ENCODE data around the gene SYNE4.
A peak's percentile ranks its signal among the peaks of the same experiment; 100 is the strongest.

Gene SYNE4

DNA sequence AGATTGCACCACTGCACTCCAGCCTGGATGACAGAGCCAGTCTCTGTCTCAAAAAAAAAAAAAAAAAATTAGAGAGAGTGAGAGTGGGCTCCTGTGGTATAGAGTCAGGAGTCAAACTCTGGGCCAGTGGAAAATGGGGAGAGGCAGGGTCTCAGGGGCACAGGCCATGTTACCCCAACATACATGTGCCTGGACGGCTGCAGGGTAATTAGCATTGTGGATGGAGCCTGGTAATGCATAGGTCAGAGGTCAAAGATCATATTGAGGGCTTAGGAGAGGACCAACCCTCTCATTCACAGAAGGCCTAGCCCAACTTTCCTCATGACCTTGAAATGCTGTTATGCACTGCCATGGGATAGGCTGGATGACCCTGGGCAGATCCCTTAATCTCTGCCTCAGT, 16.9 kb upstream of the SYNE4 start:
- Histone ChIP-seq H3K27ac (ENCODE audit: poor library complexity, severe bottlenecking) (no peak overlapping the region), H3K36me3 (ENCODE audit: low read depth) (peaks cover 22% of the 10 kb centered on the region)
- DNase-seq (ENCODE audit: low spot score) = no peak

GRCh38 chr19:36023432-36023831, 14.8 kb upstream of the SYNE4 start:
- no peak for ATAC-seq (ENCODE audit: low read depth)

More for the DNA sequence above, 16.9 kb upstream of the SYNE4 start:
- Histone ChIP-seq H3K4me3 (ENCODE audit: severe bottlenecking) (no peak overlapping the region), H3K9me3 (ENCODE audit: severe bottlenecking) (no peaks in the 10 kb centered on the region), H3K27me3 (ENCODE audit: insufficient read depth, poor library complexity, severe bottlenecking) (no peaks in the 10 kb centered on the region), H3K4me1 (ENCODE audit: insufficient read depth, poor library complexity, severe bottlenecking) (no peaks in the 10 kb centered on the region)
- no peak for TF ChIP-seq CTCF (IDR thresholded peaks at IDR 0.05; ENCODE audit: poor library complexity, severe bottlenecking)
- ATAC-seq (ENCODE audit: low read depth) = no peak

DNA sequence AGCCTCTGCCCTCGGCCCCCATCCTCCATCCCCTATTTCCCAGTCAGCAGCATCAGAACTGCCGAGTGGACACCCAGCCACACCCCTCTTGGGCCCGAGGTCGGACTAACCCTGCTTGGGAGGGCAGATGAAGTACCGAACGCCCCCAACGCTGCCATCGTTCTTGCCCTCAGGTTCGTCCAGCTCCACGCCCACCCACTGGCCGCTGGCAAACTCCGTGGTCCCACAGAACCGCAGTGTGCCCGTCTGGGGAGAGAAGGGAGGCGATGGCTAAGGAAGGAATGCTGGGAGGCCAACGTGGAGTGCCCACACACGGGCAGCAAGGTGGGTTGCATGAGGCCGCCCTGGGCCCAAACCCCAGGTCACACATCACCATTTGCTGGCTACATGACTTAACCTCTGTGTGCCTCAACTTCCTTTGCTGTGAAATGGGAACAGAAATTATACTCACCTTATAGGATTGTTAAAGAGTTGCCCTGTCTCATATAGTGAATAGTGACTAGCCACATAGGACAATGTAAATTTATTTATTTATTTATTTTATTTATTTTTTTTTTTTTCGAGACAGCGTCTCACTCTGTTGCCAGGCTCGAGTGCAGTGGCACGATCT, 10.6 kb upstream of the SYNE4 start:
- no peaks in the 10 kb centered on the region for H3K27me3 ChIP-seq (ENCODE audit: insufficient read depth, poor library complexity, severe bottlenecking)
- H3K4me1 ChIP-seq (ENCODE audit: insufficient read depth, poor library complexity, severe bottlenecking) = no peaks in the 10 kb centered on the region
- TF ChIP-seq CTCF (IDR thresholded peaks at IDR 0.05; ENCODE audit: poor library complexity, severe bottlenecking) = no peak
- ATAC-seq (ENCODE audit: low read depth) = no peak
- H3K4me3 ChIP-seq (ENCODE audit: severe bottlenecking) = no peak overlapping the region
- no peaks in the 10 kb centered on the region for H3K9me3 ChIP-seq (ENCODE audit: severe bottlenecking)
- no peak for DNase-seq (ENCODE audit: low spot score)
- H3K36me3 ChIP-seq (ENCODE audit: low read depth) = peaks cover 33% of the 10 kb centered on the region
- no peak overlapping the region for H3K27ac ChIP-seq (ENCODE audit: poor library complexity, severe bottlenecking)

More at GRCh38 chr19:36023432-36023831, 14.8 kb upstream of the SYNE4 start:
- DNase-seq (ENCODE audit: low spot score) = no peak
- Histone ChIP-seq H3K27me3 (ENCODE audit: insufficient read depth, poor library complexity, severe bottlenecking) (no peaks in the 10 kb centered on the region), H3K9me3 (ENCODE audit: severe bottlenecking) (no peaks in the 10 kb centered on the region), H3K4me1 (ENCODE audit: insufficient read depth, poor library complexity, severe bottlenecking) (no peaks in the 10 kb centered on the region), H3K27ac (ENCODE audit: poor library complexity, severe bottlenecking) (no peak overlapping the region), H3K36me3 (ENCODE audit: low read depth) (peaks cover 33% of the 10 kb centered on the region), H3K4me3 (ENCODE audit: severe bottlenecking) (no peak overlapping the region)
- no peak for TF ChIP-seq CTCF (IDR thresholded peaks at IDR 0.05; ENCODE audit: poor library complexity, severe bottlenecking)

DNA sequence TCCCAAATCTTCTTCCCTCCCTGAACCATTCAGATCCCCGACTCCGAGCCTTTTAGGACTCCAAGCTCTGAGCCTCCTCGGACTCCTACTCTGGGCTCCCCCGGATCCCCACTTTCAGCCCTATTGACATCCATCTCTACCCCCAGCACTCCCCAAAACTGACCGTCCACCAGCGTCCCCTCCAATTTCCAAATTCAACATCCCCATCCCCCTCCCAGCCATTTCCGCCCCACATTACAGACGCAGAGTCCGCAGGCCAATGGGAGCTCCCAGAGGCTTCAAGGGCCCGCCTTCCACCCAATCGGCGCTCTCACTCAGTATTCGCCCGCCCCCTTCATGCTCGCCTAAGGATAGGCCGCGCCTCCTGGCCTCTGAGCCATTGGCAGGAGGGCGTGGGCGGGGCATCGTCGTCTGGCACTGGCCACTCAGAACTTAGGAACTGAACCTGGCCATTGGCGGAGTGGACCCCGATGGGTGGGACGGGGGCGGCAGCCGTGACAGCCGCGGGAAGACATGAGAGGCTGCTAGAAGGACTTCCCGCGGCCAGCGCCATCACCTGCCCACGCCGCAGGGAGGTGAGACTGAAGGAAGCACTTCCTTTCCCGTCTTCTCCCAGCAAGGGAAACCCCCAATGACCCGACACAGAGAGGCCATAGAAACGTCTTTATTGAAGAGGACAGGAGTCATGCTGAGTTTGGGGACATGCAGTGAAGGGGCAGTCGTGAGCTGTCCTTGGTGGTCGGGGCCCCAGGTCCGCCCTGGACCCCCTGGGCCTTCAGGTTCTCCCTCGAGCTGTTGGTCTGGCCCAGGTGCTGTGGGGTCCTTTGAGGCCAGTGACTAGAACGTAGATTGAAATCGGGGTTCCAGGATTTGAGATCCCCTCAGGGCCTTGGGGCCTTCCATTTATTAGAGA, 5.7 kb upstream of the SYNE4 start, which contains the start of gene ALKBH6:
Gene ALKBH6 (minus strand): TSS at position 202 of the 913 bp plus-strand sequence. CDS start 816 bp downstream, outside the sequence.
- TF ChIP-seq CTCF (IDR thresholded peaks at IDR 0.05; ENCODE audit: poor library complexity, severe bottlenecking) = no peak
- H3K27ac ChIP-seq (ENCODE audit: poor library complexity, severe bottlenecking) = peak within 1 kb of the TSS; percentile 22
- H3K4me1 ChIP-seq (ENCODE audit: insufficient read depth, poor library complexity, severe bottlenecking) = no peaks in the 10 kb centered on the region
- H3K36me3 ChIP-seq (ENCODE audit: low read depth) = 0 out of 2 replicates have a peak, but pooled peaks cover 2% of the 10 kb centered on the region
- H3K9me3 ChIP-seq (ENCODE audit: severe bottlenecking) = no peaks in the 10 kb centered on the region
- no peaks in the 10 kb centered on the region for H3K27me3 ChIP-seq (ENCODE audit: insufficient read depth, poor library complexity, severe bottlenecking)
- peak; percentile 100 for DNase-seq (ENCODE audit: low spot score)
- peak within 1 kb of the TSS; percentile 51 for H3K4me3 ChIP-seq (ENCODE audit: severe bottlenecking)
- ATAC-seq (ENCODE audit: low read depth) = peak; percentile 98
